Psoas muscle (tissue), 8 donors: ENCODE data around the gene ESRRG. TPM values are rescaled to one million over a fixed set of nuclear protein-coding genes. Genes with fewer than 3 reads are reported as not detected.
A peak's percentile ranks its signal among the peaks of the same experiment; 100 is the strongest.

Source experiments
- ATAC-seq, 4 donors: fragments of 200-7000 bp; cut with Tn5 transposase; one replicate each; pipeline ENCODE4 v1.9.1; 2020; ENCODE audit warnings: moderate library complexity in 3 of 4, mild to moderate bottlenecking in 2 of 4
- DNase-seq, 2 donors: peaks; one replicate each; pipeline ENCODE4 v3.0.0-alpha.2; 2020
- H3K27ac ChIP-seq: fragments of 200-600 bp; one replicate; pipeline ENCODE4 v1.8.0; 2022
- H3K27me3 ChIP-seq, 3 donors: fragments of 200-600 bp in 1 of 3; one replicate each; pipeline versions ENCODE4 v1.6.1 to v1.8.0; 2013 to 2022; ENCODE audit warnings: low read length in 2 of 3, mild to moderate bottlenecking in 2 of 3, moderate library complexity in 1 of 3; ENCODE audit not compliant: insufficient read depth in 3 of 3
- H3K36me3 ChIP-seq, 2 donors: fragments of 200-600 bp in 1 of 2; one replicate each; pipeline versions ENCODE4 v1.6.1 to v1.8.0; 2013 to 2022; ENCODE audit warnings: low read depth in 1 of 2, mild to moderate bottlenecking in 1 of 2, moderate library complexity in 1 of 2; ENCODE audit not compliant: insufficient read depth in 1 of 2
- H3K4me1 ChIP-seq: fragments of 200-600 bp; one replicate; pipeline ENCODE4 v1.8.0; 2022
- H3K4me3 ChIP-seq: fragments of 200-600 bp; one replicate; pipeline ENCODE4 v1.8.0; 2022; ENCODE audit warnings: mild to moderate bottlenecking
- H3K9me3 ChIP-seq: fragments of 200-600 bp; one replicate; pipeline ENCODE4 v1.8.0; 2022
- WGBS, 3 donors: extraction: QIAGEN DNeasy Blood & Tissue Kit; methylation state at CpG; one replicate each; pipeline versions ENCODE4 v1.1.6 to v1.1.7; 2013; 5-methylcytosine and 5-hydroxymethylcytosine counted together
- intact Hi-C, 2 donors: fragments of 100-400 bp; cut with DNase I; formaldehyde crosslinking; loops; one replicate each; pipeline versions ENCODE4 v1.11.0 to v1.14.2; 2022
- polyA plus RNA-seq, 3 donors: library from polyadenylated mRNA; stranded (reverse); fragments of 200-250 nt; gene quantifications; one replicate each; pipeline ENCODE4 v1.2.3, GENCODE V29; 2013
- total RNA-seq, 4 donors: library from RNA; stranded (reverse); fragmentation: NEBNext Ultra II Directional in 2 of 4; extraction: Animal tissue kit (Norgen Biotek cat#: 25700) in 2 of 4; gene quantifications; one replicate each; pipeline versions ENCODE4 v1.2.1 to v1.2.4, GENCODE V29; 2021 to 2023
- TF ChIP-seq, protein P1 (sequence below): fragments of 200-600 bp; IDR thresholded peaks from one replicate; pipeline ENCODE4 v1.8.0; 2022; ENCODE audit warnings: antibody characterized with exemption
- donor health status: healthy with polysubstance abuse.
- donor health status: DM: no; HTN: no; CAD: no; lungs with moderate emphysema.
- donor health status: Bipolar disorder and iron deficiency.
- donor health status: healthy.
- donor health status: DM: yes; HTN: yes; CAD: no.
- donor health status: DM: no; HTN: no; CAD: no.
- donor health status: DM: no; HTN: no; CAD: no.
- donor health status: DM: yes; HTN: yes; CAD: no.

Gene ESRRG
- total and polyA plus RNA-seq, 7 donors: 2.5 to 34.4 (median 5.3) TPM

GRCh38 chr1:216686860-216687766 lies 36.1 kb downstream of the ESRRG start:
- H3K36me3 ChIP-seq: no peaks in the 10 kb centered on the region
- no peaks in the 10 kb centered on the region for H3K27me3 ChIP-seq
- 70 to 75% (median 71%) methylated on average over 14 of the region's 14 CpGs for WGBS, 3 donors
- ATAC-seq (peak in 2 of 4 donors; percentile 33 to 35), DNase-seq (no peak)
- no peaks in the 10 kb centered on the region for H3K9me3 ChIP-seq
- intact Hi-C loops: no loop called here
- no peak overlapping the region for H3K4me3 ChIP-seq
- peaks cover 7% of the 10 kb centered on the region for H3K4me1 ChIP-seq
- no peak overlapping the region for H3K27ac ChIP-seq
- TF ChIP-seq, protein P1, sequence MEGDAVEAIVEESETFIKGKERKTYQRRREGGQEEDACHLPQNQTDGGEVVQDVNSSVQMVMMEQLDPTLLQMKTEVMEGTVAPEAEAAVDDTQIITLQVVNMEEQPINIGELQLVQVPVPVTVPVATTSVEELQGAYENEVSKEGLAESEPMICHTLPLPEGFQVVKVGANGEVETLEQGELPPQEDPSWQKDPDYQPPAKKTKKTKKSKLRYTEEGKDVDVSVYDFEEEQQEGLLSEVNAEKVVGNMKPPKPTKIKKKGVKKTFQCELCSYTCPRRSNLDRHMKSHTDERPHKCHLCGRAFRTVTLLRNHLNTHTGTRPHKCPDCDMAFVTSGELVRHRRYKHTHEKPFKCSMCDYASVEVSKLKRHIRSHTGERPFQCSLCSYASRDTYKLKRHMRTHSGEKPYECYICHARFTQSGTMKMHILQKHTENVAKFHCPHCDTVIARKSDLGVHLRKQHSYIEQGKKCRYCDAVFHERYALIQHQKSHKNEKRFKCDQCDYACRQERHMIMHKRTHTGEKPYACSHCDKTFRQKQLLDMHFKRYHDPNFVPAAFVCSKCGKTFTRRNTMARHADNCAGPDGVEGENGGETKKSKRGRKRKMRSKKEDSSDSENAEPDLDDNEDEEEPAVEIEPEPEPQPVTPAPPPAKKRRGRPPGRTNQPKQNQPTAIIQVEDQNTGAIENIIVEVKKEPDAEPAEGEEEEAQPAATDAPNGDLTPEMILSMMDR: no peak

- no peak overlapping the region for H3K27ac ChIP-seq
- no peaks in the 10 kb centered on the region for H3K27me3 ChIP-seq
- H3K36me3 ChIP-seq: no peaks in the 10 kb centered on the region
- DNase-seq (no peak), ATAC-seq (no peak)
- WGBS, 3 donors: 60 to 67% (median 67%) methylated on average over 7 of the region's 7 CpGs
- H3K4me1 ChIP-seq: peaks cover under 1% of the 10 kb centered on the region
- H3K4me3 ChIP-seq: no peak overlapping the region
- no peaks in the 10 kb centered on the region for H3K9me3 ChIP-seq
- TF ChIP-seq, protein P1: no peak
- intact Hi-C loops: no loop called here
Observed at GRCh38 chr1:216682752-216683151, 40.5 kb downstream of the ESRRG start.

GRCh38 chr1:216679108-216679507 lies 44.1 kb downstream of the ESRRG start:
- Histone ChIP-seq H3K27me3 (no peaks in the 10 kb centered on the region), H3K9me3 (no peaks in the 10 kb centered on the region), H3K4me1 (no peaks in the 10 kb centered on the region), H3K4me3 (no peak overlapping the region), H3K27ac (no peak overlapping the region), H3K36me3 (peaks cover 0 to 4% of the 10 kb centered on the region in 2 donors)
- intact Hi-C loops: no loop called here
- DNase-seq (no peak), ATAC-seq (no peak)
- TF ChIP-seq, protein P1: no peak
- WGBS, 3 donors: 82 to 85% (median 82%) methylated on average over 14 of the region's 14 CpGs

DNA sequence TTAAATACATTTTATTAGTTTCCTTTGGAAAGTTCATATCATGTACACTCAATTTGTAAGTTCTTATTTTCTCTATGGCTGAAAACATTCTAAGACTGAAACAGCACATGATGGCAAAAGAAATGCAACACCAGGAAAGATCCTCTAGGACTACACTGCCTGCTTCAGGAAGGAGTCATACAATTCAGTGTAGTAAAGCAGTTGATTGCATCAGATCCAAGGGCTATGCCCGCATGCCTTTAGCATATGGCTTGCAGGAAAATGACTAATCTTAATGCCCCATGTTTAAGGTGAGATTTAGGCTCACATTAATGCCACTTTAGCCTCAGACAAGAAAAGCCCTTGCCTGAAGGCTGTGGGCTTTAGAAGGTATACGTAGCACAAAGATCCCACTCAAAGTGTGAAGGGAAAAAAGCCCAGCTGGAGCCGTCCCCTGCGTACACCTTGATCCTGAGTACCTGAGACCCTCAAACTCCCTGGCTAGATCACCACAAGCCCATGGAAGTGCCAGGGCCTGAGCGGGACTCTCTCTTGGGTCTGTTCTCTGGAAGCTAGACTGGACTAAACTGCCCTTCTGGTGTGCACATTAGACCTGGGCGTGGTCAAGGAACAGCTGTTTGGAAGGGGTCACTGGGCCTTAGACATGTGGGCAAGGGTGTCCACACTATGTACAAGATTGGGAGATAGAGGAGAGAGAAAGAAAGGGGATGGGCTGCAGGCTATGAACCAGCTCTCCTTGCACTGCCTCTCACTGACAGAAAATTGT lies 52.9 kb downstream of the ESRRG start:
- Histone ChIP-seq H3K4me1 (peaks cover 1% of the 10 kb centered on the region), H3K4me3 (no peak overlapping the region), H3K36me3 (no peaks in the 10 kb centered on the region), H3K27ac (no peak overlapping the region), H3K9me3 (no peaks in the 10 kb centered on the region), H3K27me3 (no peaks in the 10 kb centered on the region)
- ATAC-seq (peak; percentile 36 to 82 (median 64)), DNase-seq (no peak)
- WGBS, 3 donors: 83 to 94% (median 86%) methylated on average over 6 of the region's 6 CpGs
- TF ChIP-seq, protein P1: no peak
- intact Hi-C loops: no loop called here
